ENCODE measurements around the gene DGKA. TPM values are rescaled to one million over a fixed set of nuclear protein-coding genes. Genes with fewer than 3 reads are reported as not detected.

Gene DGKA
- total RNA-seq, 1 donor from 2014 or later, result 27.0 TPM

- Histone ChIP-seq H3K27ac (no peak overlapping the region), H3K79me2 (ENCODE audit: low read depth) (peaks cover 54% of the 10 kb centered on the region), H3K36me3 (no peaks in the 10 kb centered on the region), H3K27me3 (no peaks in the 10 kb centered on the region), H3F3A (ENCODE audit: low read depth) (peaks cover 17% of the 10 kb centered on the region), H4K20me1 (ENCODE audit: low read depth) (peaks cover 14% of the 10 kb centered on the region), H3K4me3 (peak overlapping the region; percentile 14), H2AFZ (replicated peaks) (no peak overlapping the region), H3K4me2 (peak overlapping the region; percentile 88), H3K9ac (no peak overlapping the region), H3K9me3 (ENCODE audit: low read depth) (no peaks in the 10 kb centered on the region), H3K4me1 (peaks cover 3% of the 10 kb centered on the region)
- no peak for DNase-seq (ENCODE audit: low spot score)
- TF ChIP-seq EZH2phosphoT487 (IDR thresholded peaks at IDR 0.05) (no peak), EZH2 (IDR thresholded peaks at IDR 0.05) (no peak)
- peaks cover 2% of the 10 kb centered on the region for H3K36me3 Mint-ChIP-seq
- H3K27me3 Mint-ChIP-seq (ENCODE audit: insufficient read depth, low read depth), result peaks cover 11% of the 10 kb centered on the region
- H3K4me1 Mint-ChIP-seq, result peaks cover 26% of the 10 kb centered on the region
- no peak overlapping the region for H3K27ac Mint-ChIP-seq
- H3K9me3 Mint-ChIP-seq, result no peaks in the 10 kb centered on the region
- H3K4me3 Mint-ChIP-seq, result no peak overlapping the region
Measured at GRCh38 chr12:55963760-55964159, 32.8 kb downstream of the DGKA start.

DNA sequence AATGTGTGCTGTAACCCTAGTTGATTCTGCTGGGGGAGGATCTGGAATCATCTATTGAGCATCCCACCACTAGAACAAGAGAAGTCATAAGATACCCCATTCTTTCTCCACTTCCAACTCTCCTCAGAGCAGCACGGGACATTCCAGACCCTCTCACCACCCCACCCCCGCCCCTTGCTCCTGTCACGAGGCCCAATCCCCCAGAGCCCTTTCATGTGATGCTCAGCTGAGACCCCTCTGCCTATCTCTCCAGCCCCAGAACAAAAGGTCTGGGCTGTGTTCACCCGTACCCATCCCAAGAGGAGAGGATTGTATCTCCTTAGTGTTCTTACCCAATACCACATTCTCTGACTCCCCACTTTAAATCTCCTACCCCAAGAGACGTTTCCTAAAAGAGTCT is 34.3 kb downstream of the DGKA start:
- Mint-ChIP-seq H3K9me3 (no peaks in the 10 kb centered on the region), H3K27me3 (ENCODE audit: insufficient read depth, low read depth) (peaks cover 9% of the 10 kb centered on the region), H3K4me3 (peak overlapping the region; percentile 99), H3K36me3 (peaks cover 3% of the 10 kb centered on the region), H3K27ac (no peak overlapping the region), H3K4me1 (peaks cover 27% of the 10 kb centered on the region)
- no peaks in the 10 kb centered on the region for H3K36me3 ChIP-seq
- no peaks in the 10 kb centered on the region for H3K9me3 ChIP-seq (ENCODE audit: low read depth)
- TF ChIP-seq EZH2 (IDR thresholded peaks at IDR 0.05), result no peak
- TF ChIP-seq, protein P1, sequence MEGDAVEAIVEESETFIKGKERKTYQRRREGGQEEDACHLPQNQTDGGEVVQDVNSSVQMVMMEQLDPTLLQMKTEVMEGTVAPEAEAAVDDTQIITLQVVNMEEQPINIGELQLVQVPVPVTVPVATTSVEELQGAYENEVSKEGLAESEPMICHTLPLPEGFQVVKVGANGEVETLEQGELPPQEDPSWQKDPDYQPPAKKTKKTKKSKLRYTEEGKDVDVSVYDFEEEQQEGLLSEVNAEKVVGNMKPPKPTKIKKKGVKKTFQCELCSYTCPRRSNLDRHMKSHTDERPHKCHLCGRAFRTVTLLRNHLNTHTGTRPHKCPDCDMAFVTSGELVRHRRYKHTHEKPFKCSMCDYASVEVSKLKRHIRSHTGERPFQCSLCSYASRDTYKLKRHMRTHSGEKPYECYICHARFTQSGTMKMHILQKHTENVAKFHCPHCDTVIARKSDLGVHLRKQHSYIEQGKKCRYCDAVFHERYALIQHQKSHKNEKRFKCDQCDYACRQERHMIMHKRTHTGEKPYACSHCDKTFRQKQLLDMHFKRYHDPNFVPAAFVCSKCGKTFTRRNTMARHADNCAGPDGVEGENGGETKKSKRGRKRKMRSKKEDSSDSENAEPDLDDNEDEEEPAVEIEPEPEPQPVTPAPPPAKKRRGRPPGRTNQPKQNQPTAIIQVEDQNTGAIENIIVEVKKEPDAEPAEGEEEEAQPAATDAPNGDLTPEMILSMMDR (IDR thresholded peaks at IDR 0.05), result no peak
- peak; percentile 75 for DNase-seq (ENCODE audit: low spot score)
- peak overlapping the region; percentile 91 for H3K4me3 ChIP-seq
- peak overlapping the region; percentile 86 for H3K27ac ChIP-seq
- H3K4me2 ChIP-seq, result peak overlapping the region; percentile 88
- H3K9ac ChIP-seq, result no peak overlapping the region
- H3F3A ChIP-seq (ENCODE audit: low read depth), result peaks cover 17% of the 10 kb centered on the region
- peak overlapping the region; percentile 31 for H2AFZ ChIP-seq (replicated peaks)
- H4K20me1 ChIP-seq (ENCODE audit: low read depth), result peaks cover 10% of the 10 kb centered on the region
- H3K4me1 ChIP-seq, result peaks cover 3% of the 10 kb centered on the region
- H3K27me3 ChIP-seq, result no peaks in the 10 kb centered on the region
- H3K79me2 ChIP-seq (ENCODE audit: low read depth), result peaks cover 57% of the 10 kb centered on the region

DNA sequence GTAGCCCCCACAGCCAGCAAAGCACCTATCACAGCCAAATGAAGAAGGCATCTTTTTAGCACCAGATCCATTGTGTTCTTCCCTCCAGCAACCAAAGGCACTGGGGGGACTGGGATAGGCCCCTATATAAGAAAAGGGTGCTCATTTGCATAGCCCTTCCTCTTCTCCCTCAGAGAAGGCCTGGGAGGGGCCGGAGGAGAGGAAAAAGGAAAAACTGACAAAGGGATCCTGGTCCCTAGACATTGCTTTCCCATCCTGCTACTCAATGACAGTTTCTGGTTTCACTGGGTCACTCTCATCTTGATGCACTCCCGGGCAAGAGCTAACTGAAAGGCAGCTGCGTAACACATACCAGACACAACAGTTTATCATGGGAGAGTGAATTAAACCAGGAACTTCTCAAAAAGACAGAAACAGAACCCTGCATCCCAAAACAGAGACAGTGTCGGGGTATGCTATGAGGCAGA is 35.0 kb downstream of the DGKA start, which contains the start of gene PMEL:
Gene PMEL, minus strand, starts transcription at position 102 of the 467 bp plus-strand sequence. Its CDS starts 31 bp downstream, at position 71.
- Histone ChIP-seq H3K9me3 (ENCODE audit: low read depth) (no peaks in the 10 kb centered on the region), H3K4me2 (peak within 1 kb of the TSS; percentile 88), H2AFZ (replicated peaks) (peak within 1 kb of the TSS; percentile 93), H3K79me2 (ENCODE audit: low read depth) (peaks cover 57% of the 10 kb centered on the region), H3K4me3 (peak within 1 kb of the TSS; percentile 91), H3K27me3 (no peaks in the 10 kb centered on the region), H3K4me1 (peaks cover 3% of the 10 kb centered on the region), H3K9ac (peak within 1 kb of the TSS; percentile 73), H3K36me3 (no peaks in the 10 kb centered on the region), H4K20me1 (ENCODE audit: low read depth) (peaks cover 10% of the 10 kb centered on the region), H3K27ac (peak within 1 kb of the TSS; percentile 86), H3F3A (ENCODE audit: low read depth) (peaks cover 17% of the 10 kb centered on the region)
- Mint-ChIP-seq H3K4me1 (peaks cover 30% of the 10 kb centered on the region), H3K9me3 (no peaks in the 10 kb centered on the region), H3K36me3 (peaks cover 7% of the 10 kb centered on the region), H3K27ac (peak within 1 kb of the TSS; percentile 90), H3K4me3 (peak within 1 kb of the TSS; percentile 99), H3K27me3 (ENCODE audit: insufficient read depth, low read depth) (peaks cover 7% of the 10 kb centered on the region)
- TF ChIP-seq EZH2 (IDR thresholded peaks at IDR 0.05) (no peak), EZH2phosphoT487 (IDR thresholded peaks at IDR 0.05) (no peak)
- TF ChIP-seq, protein P1 (IDR thresholded peaks at IDR 0.05), result no peak
- DNase-seq (ENCODE audit: low spot score), result peak; percentile 81
